Activated gamma-delta T cell treated with Interleukin-2 at 50 U/mL for 16 hours (primary cell): ENCODE measurements around the gene AKR7A2.

Experiments
- DNase-seq: peaks from one replicate; pipeline ENCODE4 v3.0.0-alpha.2; 2020

Gene AKR7A2

DNA sequence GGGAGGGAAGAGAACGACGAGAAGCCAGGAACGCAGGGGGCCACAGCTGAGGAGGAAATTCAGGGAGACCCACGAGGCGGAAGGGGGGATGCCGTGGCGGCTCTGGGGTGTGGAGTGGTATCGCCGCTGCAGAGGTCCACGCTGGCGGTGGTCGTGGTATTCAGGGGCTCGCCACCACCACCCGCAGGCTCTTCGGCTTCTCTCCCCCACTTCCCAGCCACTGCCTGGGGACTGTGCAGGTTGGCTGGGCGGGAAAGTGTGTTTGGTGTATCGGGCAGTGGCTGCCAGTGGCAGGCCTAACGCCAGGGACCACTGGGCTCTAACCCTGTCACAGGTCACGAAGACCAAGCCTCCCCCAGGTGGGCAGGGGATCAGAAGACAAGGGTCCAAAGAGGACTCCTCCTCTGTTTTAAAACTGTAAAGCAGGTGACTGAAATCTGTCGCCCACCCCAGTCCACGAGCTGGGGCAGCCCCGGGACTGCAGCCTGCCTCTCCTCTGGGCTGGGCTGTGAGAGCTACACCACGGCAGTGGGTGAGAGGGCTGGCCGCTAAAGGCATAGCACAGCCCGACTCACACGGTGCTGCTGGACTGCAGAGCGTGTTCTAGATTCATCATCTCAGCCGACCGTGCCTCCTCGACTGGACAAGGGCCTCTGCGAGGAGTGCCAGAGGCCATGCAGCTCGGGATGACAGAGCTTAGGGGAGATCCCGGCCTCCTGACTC, 31.1 kb upstream of the AKR7A2 start:
- DNase-seq = no peak

- no peak for DNase-seq
These were observed 30.3 kb upstream of the AKR7A2 start for GRCh38 chr1:19342062-19342750.

GRCh38 chr1:19341201-19342061, 29.5 kb upstream of the AKR7A2 start:
- DNase-seq = peak; percentile 63

DNA sequence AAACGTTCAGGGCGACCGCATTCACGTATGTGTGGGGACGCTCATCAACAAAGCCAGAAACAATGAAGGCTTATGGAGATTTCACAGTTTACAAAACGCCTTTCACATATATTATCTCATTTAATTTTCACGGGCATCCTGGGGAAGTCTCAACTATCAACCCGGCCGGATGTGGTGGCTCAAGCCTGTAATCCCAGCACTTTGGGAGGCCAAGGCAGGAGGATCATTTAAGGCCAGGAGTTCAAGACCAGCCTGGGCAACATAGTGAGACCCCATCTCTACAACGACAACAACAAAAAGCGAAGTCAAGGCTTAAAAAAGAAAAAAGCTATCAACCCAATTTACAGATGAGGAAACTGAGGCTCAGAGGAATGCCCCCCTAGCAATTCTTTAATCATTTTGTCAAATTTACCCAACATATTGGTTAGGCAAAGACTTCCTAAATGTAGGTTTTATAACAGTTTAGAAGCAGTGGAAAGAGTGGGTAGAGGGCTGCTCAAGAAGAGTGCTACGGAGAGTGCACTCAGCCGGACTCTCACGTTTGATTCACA, 28.5 kb upstream of the AKR7A2 start:
- no peak for DNase-seq

DNA sequence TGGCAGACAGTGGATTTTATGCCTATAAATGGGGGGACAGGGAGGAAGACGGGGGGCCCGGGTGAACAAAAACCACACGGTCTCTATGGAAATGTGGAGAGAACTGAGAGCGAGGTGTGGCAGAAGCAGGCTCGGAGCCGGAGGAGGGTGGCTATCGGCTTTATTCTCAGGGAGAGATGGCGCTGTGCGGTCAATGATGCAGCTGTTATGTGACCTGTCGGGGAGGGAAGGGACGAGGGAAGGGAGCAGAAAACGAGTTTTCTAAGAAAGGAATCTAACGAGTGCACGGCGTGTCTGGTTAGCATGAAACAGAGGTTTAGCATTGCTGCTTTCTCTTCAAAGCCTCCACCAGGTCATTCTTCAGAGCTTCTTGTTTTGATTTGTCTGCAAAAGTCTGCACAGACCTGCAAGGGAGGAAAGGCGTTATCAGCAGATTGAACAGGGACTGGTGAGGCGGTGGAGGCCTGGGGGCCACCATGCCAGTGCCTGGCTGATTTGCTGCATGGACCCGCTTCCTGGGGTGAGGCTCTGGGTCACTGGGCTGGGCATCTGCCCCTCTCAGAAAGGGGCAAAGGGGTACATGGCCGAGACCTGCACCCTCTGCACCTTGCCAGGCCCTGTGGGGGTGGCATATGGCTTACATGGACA, 27.4 kb upstream of the AKR7A2 start:
- DNase-seq = no peak

DNA sequence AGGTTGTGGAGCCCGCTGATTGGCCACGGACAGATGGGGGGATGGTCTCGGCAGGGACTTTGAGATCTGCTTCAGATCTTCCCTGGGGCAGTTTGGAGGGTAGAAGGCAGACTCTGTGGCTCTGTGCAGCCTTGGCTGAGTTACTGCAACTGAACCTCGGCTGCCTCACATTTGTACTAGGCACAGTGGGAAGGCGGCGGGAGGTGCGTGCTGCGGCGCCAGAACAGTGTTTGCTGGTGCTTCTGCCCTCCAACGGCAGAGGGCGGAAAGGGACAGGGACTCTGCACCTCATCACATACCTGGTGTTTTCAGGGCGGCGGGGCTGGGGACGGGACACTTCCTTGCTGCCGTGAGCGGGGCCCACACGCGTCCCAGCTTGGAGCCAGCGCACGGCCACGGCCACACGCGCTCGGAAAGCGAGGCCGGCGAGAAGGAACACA, 26.4 kb upstream of the AKR7A2 start:
- DNase-seq = no peak

- no peak for DNase-seq
These were observed 25.3 kb upstream of the AKR7A2 start for GRCh38 chr1:19337289-19337688.

DNA sequence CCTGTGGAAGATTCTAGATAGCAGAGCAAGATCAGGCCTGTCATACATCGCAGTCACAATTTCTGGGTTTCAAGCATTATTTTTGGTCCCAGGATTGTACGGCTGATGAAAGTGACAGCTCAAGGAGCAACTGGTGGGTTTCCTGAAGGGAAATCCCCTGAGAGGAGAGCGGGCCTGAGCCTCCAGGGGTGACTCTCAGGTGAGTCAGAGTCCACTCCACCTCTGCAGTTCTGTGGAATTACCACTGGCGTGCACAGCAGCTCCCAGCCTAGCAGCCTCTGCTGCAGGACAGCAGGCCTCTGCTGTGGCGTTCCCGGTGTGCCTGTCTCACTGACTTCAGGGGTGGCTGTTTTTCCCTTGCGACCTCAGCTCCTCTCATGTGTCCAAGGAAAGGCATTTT, 24.6 kb upstream of the AKR7A2 start:
- no peak for DNase-seq

DNA sequence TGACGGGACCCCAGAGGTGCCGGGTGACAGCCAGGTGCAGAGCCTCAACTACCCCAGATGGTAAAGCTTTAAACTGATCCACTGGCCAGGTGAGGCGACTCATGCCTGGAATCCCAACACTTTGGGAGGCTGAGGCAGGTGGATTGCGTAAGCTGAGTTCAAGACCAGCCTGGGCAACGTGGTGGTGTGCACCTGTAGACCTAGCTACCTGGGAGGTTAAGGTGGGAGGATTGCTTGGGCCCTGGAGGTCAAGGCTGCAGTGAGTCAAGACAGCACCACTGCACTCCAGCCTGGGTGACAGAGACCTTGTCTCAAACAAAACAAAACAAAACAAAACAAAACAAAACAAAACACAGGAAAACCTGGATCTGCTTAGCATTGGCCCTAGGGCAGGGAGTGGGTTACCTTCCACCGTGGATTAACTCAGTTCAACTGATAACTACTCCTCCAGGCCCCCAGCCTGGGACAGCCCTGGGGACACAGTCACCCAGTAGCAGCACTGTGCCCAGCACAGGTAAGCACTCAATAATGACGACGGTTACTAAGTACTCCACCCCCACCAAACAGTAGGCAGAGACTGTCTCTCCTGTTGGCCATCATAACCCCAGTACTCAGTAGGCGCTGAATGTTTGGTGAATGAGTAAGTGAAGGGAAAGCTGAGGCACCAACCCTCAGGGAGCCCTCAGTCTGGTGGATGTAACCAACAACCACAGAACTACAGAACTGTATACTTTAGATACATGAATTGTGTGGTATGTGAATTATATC, 21.8 kb upstream of the AKR7A2 start:
- DNase-seq = no peak

- no peak for DNase-seq
These were observed 20.9 kb upstream of the AKR7A2 start for GRCh38 chr1:19332832-19333231.

GRCh38 chr1:19331262-19331878, 19.4 kb upstream of the AKR7A2 start:
- no peak for DNase-seq

- no peak for DNase-seq
These were observed 18.6 kb upstream of the AKR7A2 start for GRCh38 chr1:19330449-19331135.

GRCh38 chr1:19329611-19330010, 17.7 kb upstream of the AKR7A2 start:
- DNase-seq = no peak

DNA sequence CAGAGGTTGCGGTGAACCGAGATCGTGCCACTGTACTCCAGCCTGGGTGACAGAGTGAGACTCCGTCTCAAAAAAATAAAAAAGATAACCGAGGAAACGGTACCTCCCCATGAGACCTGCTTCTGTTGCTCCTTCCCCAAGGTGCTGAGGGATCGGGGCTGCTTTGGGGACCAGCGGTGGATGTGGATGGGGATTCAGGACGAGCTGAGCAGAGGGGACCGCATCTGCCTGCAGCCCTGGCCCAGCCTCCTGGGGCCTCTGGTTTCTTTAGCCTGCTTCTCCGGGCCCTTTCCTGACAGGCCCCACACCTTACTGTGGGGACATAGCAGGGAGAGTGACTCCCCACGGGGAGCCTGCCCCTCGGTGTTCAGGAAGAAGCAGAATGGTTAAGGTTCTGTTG, 17.2 kb upstream of the AKR7A2 start:
- DNase-seq = no peak

- no peak for DNase-seq
These were observed 16.5 kb upstream of the AKR7A2 start for GRCh38 chr1:19328486-19328885.

DNA sequence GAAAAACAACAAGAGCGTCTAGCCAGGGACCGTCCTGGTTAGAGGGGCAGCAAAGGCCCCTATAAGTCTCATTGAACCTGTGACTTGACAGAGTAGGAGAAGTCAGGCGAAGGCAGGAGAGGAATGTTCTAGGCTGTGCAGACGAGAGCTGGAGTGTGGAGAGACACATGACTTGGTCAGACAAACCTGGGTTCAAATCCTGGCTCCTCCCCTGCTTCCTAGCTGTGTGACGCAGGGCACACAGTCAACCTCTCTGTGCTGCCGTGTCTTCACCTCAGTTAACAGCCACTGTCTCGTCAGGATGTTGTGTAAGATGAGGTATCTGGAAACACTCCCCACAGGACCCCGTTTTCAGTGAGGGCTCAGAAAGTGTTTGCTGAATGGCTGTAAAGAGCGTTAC, 15.8 kb upstream of the AKR7A2 start:
- DNase-seq = no peak

GRCh38 chr1:19327301-19327700, 15.4 kb upstream of the AKR7A2 start:
- no peak for DNase-seq

GRCh38 chr1:19326748-19327065, 14.8 kb upstream of the AKR7A2 start:
- DNase-seq = no peak

DNA sequence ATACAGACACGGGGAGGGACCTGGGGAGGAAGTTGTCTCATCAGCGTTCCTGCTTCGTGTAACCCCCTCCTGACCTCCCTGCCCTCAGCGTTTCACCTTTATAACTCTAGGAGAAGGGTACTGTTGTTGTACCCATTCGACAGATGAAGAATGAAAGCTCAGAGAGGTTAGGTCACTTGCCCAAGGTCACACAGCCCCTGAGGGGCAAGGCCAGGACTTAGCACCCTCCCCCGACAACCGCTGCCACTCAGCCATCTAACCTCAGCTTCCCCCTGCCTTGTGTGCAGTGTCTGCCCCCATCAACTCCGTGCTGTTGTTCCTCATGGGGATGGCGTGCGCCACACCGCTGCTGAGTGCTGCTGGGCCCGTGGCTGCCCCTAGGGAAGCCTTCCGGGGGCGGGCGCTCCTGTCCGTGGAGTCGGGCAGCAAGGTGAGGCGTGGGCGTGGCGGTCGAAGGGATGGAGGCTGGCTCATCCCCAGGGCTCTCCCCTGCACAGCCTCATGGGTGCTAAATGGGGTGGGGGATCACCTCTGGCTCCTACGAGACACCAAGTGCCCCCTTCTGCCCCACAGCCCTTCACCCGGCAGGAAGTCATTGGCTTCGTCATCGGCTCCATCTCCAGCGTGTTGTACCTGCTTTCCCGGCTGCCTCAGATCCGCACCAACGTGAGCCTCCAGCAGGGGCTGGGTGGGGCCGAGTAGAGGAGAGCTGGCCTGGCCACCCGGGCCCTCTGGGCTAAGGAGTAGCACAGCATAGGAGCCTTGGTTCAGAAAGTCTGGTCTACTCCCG, 14.2 kb upstream of the AKR7A2 start:
- no peak for DNase-seq

DNA sequence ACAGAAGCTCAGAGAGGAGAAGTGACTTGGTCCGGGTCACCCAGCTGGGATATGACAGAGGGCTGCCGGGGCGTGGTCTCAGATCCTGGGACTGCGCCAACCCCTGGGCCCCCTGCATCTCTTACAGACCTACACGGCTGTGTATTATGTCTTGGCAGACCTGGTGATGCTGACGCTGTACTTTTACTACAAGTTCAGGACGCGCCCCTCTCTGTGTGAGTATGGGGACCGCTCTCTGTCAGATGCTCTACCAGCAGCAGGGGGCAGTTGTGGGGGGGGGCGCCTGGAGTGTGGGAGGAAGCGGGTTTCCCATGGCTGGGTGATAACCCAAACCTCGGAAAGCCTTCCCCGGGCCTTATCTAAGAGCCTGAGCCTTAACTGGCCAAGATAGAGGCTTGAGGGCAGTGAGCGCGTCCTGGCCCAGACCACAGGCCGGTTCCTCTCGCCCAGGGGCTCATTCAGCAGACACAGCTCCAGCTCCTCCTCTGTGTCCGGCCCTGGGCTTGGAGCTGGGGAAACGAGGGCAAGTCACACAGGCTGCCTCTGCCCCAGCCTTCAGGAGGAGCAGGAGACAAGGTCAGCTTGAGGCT, 13.5 kb upstream of the AKR7A2 start:
- DNase-seq = no peak
